HG02759 (cell line): ENCODE measurements around the gene FAM89B.
"Not testable (repeated sequence)": the region's sequence is repeated elsewhere in the genome, so short reads cannot be mapped to it uniquely, and the experiment has no call there.

Experiments used
- ATAC-seq: cut with Tn5 transposase; IDR thresholded peaks from one replicate; pipeline ENCODE4 v1.9.1; 2021; ENCODE audit warnings: mild to moderate bottlenecking, moderate library complexity; ENCODE audit not compliant: unreplicated experiment

The FAM89B gene

DNA sequence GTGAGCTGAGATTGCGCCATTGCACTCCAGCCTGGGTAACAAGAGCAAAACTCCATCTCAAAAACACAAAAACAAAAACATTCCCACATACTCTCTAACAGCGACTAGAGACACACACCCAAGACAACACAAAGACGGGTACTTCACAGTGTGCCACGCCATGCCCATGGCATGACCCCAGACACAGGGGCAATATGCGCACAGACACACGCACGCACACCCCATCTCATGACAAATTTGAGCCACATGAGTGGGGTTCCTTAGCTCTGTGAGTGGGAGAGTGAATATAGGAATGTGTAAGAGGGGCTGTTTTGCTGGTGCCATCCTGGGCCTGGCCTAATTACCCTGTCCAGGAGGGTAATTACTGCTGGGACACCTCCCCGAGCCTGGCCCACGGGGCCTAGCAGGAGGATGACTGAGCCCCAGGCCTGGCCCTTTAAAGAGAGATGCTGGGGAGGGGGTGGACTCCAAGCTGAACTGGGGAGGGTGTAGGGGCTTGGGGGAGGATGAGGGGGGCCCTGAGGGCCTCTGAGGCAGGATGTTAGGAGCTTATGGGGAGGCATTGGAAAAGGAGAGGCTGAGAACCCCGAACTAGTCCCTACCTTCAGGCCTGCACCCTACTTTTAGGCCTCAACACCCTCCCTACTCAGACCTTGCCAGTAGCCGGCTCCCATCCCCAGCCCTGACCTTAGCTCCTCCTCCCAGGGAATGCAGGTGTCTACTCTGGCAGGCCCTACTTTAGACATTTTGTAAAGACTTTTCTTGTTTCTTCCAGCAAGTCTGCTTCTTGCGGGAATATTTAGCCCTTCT is 15.7 kb upstream of the FAM89B start:
- ATAC-seq = no peak

DNA sequence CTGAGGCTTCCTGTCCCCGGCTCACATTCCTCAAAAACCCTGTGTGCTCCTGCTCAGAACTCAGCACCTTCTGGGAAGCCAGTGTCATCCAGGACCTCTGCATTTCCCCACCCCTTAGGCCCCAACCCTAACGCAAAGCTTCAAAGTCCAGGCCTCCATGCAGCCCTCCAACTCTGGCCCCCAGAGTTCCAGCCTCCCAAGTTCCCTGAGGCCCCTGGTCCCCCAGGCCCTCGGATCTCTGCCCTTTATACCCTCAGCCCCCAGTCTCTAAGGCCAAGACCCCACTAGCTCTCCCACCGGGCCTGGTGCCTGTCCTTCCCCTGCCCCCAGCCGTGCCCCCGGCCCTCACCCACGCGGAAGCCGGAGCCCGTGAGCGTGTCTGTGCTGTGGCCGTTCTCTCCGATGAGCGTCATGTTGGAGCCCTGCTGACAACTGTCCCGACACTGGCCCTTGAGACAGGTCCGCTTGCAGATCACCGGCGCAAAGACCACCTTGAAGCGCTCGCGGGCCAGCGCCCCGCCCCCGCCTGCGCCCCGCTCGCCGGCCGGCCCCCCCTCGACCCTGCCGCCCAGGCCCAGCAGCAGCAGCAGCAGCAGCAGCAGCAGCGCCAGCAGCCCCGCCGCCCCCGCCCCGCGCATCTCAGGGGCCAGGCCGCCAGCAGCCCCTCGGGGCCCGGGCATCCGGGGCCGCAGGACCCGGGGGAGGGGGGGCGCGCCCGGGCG is 14.9 kb upstream of the FAM89B start:
- no peak for ATAC-seq

DNA sequence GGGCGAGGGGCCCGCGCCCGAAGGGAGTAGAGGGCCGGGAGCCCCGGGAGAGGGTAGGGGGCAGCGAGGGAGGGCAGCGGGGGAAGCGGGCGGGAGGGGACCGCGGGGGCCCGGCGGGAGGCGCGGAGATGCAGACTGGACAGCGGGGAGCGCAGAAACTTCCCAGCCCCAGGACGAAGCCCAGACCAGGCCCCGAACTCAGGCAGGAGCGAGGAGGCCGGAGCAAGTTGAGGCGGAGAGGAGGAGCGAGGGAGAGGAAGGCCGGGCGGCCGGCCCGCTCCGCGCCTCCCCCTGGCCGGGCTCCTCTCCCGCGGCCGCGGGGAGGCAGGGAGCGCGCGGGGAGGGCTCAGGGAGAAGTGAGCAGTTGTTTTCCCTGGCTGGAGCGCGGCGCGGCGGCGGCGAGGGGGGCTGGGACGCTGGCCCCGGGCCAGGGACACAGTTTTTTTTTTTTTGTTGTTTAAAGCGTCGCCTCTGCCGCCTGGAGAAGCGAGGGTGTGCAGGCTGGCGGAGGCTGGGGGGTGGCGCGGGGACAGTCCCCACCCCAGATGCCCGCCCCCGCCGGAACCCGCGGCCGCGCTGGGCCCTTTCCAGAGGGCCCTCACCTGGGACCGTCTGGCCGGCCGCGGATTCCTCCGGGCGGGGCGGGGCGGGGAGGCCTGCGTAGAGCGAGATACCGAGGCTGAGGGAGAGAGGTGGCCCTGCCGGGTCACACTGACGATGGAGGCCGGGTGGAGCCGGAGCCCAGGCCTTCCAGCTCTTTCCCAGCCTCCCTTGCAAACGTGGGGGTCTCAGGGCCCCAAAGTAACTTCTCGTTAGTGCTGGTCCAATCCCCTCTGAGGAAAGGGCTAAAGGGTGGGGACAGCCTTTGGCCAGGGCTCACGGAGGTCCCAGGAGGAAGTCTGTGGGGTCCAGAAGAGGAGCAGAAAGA is 14.1 kb upstream of the FAM89B start, which contains the start of gene LTBP3:
TSS of gene LTBP3 (minus strand) at position 358 of the 928 bp plus-strand sequence. CDS start 400 bp downstream, outside the sequence.
- ATAC-seq = no peak

DNA sequence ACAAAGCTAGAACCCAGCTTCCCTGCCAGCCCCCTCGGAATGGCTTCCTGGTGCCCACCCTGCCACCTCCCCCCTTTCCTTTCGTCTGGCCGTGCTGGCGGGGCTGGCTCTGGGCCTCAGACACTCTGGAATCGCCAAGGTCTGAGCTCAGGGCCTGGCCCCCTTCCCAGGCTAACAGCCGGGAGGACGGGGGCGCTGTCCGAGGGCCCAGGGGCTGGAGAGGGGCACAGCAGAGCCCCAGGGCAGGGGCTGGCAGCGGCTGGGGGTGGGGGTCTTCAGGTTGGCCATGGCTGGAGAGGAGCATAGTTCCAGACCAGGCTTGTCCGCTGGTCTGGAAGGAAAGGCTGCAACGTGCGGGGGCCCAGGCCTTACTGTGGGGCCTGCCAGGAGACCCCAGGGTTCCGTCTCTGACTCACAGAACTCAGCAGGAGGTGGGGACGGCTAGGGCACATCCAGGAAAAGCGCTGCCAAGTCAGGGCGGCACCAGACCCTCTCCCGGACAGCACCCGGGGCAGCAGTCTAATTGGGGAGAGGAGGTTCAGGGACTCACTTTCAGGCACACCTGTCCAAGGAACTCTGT is 13.3 kb upstream of the FAM89B start:
- ATAC-seq = no peak

DNA sequence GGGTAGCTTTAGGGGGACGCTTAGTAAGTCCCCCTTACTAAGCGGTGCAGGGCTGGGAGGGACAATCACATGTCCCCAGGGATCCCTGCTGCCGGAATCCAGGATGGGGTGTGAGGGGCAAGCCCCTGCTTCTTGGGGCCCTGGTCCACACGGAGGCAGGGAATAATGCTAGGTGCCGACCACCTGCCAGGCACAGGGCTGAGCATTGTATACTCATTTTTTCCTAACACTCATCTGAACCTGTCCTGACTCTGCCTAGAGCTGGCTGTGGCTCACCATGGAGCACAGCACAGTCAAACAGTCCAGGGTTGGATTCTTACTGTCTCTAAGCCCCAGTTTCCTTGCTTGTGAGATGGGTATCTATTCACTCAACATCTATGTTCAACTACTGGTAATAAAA is 12.8 kb upstream of the FAM89B start:
- no peak for ATAC-seq

DNA sequence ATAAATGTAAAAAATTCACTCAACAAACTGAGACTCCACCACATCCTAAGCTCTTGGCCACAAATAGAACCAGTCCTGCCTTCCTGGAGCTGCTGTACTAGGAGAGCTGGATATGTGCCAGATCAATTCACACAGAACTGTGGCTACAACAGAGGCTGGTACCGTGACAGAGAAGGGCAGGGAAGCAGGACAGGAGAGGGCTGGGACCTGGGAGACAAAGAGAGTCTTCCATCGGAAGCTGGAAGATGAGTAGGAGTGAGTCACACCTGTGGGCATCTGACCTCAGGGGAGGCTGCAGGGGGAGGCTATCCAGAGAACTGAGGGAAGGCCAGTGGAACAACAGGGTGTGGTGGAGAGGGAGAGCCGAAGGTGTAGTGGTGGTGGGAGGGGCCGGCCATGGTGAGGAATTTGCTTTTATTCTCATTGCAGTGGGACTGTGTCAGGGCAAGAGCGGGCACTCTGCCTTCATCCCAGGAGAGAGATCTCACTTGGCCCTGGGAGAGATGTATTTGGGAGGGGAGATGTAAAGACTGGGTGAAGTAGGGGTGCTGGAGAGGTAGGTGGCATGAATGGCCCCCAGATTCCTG is 12.3 kb upstream of the FAM89B start:
- ATAC-seq = no peak

DNA sequence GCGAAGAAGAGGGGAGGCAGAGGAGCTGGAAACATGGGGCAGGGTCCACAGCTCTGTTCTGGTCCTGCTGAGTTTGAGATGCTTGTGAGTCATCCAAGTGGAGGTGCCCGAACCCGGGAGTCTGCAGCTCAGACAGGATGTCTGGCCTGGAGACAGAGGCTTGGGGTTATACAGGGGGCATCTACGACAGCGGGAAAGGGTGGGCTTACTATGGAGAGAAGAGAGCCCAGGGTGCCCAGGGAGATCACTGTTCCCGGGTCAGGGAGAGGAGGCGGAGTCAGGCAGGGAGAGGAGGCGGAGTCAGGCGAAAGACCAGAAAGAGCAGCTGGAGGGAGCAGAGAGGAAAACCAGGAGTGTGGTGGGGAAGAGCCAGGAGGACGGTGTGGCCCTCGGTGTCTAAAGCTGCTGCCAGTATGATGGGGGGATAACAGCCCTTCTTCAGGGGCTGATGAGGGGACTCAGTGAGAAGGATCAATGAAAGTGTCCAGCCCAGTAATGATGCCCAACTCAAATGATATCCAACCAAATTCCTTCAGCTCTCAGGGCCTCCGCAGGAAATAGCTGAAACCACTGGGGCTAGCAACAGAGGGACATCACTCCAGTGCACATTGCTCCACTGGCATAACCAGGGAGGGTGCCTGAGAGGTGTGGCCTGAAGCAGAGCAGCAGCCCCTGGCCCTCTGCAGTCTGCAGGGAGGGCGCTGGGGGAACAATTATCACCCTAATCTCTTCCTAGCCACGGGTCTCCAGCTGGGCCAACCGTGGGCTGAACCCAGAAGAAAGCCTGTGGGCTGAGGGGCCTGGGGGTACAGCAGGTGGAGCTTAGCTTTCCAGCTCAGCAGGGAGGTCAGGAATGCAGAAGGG is 11.6 kb upstream of the FAM89B start:
- ATAC-seq = no peak

DNA sequence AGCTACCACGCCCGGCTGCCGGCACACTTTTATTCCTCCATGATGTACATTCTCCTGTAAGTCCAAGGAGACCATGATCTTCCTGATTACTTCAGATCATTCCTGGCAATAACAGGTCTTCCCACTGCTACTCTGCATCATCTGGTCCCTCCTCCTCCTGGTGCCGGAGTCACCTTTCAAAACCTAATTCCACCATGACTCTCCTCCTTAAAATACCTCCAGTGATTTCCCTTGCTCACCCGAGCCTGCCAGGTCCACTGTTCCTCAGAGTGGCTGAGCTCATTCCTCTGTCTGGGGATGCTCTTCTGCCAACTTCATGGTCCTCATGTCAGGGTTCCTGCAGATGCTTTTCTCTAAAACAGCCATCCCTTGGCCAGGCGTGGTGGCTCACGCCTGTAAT is 10.3 kb upstream of the FAM89B start:
- ATAC-seq = no peak

DNA sequence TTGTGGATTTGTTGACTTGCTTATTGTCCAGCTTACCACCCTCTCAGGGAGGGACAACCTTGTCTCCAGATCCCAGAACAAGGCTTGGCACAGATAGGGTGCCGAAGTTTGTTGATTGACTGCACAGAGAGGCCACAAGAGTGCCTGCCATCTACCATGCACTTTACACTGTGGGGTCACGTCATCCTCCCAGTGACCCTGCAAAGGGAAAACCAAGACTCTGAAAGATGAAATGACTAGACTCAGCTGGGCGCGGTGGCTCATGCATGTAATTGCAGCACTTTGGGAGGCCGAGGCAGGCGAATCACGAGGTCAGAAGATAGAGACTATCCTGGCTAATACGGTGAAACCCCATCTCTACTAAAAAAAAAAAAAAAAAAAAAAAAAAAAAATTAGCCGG is 9.6 kb upstream of the FAM89B start:
- ATAC-seq = no peak

DNA sequence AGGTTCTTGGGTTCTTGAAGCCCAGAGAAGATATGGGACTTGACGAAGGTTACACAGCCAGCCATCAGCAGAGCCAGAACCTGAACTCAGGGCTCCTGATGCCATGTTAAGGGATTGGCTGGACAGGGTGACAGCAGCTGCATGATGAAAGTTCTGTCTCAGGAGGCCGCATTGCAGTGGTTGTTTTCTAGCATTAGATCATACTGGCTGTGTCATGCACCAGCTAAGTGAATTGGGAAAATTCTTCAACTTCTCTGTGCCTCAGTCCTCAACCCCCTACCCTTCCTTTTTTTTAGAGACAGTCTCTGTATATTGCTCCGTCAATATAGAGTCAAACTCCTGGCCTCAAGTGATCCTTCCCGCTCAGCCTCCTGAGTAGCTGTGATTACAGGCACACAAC is 8.7 kb upstream of the FAM89B start:
- no peak for ATAC-seq

DNA sequence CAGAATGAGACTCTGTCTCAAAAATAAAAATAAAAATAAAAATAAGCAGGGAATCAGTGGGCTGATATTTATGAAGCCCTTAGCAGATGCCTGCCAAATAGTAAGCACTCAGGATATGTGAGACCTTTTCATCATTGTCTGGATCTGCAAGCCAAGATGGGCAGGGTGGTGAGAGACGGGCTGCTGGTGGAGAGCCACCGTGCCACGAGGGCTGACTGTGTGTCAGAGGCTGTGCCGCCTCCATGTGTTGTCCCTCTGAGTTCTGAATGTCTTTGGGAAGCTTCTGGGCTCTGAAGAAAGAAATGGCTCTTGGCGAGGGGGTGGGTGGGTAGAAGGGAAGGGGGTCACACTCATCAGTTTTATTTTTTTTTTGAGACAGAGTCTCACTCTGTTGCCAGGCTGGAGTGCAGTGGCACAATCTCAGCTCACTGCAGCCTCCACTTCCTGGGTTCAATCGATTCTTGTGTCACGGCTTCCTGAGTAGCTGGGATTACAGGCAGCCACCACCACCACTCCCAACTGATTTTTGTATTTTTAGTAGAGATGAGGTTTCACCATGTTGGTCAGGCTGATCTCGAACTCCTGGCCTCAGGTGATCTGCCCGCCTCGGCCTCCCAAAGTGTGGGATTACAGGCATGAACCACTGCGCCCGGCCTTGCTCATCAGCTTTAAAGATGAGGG is 7.3 kb upstream of the FAM89B start:
- ATAC-seq = not testable (repeated sequence)

DNA sequence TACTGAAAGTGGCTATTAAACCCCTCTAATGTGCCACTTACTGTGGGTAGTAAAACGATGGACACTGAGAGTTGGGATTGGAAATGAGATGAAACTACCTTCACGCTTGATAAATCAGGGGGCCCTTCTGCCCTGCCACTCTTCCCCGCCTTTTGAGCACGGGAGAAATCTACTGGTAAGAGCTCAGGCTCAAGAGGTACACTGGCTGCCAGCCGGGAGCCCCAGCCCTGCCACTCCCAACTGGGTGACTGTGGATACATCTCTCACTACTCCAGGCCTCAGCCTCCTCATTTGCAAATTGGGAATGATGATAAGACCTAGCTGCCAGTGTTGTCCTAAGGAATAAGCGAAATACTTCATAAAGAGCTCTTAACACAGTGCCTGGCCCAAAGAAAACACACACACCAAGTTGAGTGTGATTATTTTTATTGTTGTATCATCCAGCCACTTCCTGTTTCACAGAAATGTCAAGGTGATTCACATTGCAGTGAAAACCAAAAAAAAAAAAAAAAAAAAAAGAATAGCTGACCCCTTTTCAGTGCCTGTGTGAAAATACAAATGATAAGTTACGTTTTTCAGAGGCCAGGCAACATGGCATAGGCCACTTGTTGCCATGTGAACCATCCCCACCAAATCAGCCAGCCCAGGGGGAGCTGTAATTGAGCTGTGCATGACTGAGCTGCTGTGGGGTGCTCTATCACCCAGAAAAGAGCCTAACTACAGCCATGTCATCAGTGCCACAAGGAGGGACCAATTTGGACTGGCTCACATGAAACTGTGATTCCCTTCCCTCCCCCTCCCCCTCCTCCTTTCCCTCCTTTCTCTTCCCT is 6.5 kb upstream of the FAM89B start:
- no peak for ATAC-seq

DNA sequence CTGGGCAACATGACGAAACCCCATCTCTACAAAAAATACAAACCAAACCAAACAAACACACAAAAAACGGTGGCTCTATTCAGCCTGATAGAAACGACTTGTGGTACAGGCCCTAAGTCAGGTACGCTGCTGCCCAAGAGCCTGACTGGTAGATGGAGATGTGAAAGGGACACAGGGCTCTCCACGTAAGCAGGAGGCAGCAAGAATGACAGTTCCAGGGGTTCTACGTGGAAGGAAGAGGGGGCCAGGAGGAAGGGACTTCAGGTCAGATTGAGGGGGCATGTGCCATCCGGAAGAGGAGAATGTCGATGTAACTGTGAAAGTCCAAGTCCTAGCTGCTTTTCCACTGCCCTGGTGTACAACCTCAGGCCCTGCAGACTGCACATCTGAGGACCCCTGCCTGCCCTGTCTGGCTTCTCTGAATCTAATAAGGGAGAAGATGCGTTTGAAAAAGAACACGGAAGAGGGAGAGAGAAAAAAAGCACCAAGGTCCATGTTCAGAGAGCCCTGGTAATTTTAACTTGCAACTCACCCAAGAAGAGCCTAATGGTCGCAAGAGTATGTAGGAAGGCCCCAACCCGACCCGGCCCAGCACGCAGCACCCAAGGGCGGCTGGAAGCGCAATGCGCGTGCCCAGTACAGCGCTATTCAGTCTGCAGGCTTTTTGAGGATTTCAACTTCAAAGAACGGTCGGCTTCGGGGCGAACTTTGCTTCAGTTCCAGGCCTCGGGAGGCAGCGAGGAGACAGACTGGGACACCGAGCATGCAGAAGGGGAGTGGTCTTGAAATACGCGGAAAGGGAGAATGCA is 3.0 kb upstream of the FAM89B start:
- no peak for ATAC-seq

DNA sequence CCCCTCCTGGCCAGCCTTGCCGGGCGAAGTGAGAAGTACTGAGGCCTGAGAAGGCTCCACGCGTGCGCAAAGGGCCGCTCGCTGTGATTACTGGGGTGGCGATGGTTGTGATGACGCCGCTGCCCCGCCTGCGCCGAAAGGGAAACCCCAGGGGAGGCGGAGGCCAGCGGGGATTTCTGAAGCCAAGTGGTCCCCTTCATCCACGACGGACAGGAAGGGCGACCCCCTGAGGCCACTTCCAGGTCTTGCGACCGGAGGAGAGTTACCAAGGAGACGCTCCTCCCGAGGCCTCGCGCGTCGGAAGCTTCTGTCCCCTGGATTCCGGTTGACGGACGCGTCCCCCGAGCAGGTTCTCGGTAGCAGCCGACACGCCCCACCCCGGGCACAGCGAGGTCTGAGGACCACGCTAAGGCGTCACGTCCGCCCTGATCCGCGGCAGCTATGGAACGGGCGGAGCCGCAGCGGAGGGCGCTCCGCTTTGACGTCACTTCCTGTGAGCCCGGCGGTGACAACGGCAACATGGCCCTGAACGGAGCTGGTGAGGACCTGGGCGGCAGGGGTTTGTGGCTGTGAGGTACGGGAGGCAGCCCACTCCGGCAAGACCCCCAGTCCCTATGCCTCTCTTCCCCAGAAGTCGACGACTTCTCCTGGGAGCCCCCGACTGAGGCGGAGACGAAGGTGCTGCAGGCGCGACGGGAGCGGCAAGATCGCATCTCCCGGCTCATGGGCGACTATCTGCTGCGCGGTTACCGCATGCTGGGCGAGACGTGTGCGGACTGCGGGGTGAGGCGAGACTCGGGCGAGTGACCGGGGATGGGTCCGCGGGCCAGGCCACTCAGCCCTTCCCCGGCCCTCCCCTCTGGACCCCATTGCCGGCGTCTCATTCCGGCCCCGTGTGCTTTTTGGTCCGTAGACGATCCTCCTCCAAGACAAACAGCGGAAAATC is 2.1 kb upstream of the FAM89B start, which contains the start of gene ZNRD2:
TSS of gene ZNRD2 (plus strand) at position 505 of the 946 bp plus-strand sequence. CDS start at position 520, 15 bp downstream.
- peak; percentile 69 for ATAC-seq

DNA sequence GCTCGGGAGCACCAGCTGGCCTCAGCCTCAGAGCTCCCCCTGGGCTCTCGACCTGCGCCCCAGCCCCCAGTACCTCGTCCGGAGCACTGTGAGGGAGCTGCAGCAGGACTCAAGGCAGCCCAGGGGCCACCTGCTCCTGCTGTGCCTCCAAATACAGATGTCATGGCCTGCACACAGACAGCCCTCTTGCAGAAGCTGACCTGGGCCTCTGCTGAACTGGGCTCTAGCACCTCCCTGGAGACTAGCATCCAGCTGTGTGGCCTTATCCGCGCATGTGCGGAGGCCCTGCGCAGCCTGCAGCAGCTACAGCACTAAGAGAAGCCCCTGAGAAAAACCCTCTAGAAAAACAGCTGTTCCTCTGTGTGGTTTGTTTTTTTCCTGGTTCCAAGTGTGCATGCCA is 918 bp upstream of the FAM89B start:
- no peak for ATAC-seq

DNA sequence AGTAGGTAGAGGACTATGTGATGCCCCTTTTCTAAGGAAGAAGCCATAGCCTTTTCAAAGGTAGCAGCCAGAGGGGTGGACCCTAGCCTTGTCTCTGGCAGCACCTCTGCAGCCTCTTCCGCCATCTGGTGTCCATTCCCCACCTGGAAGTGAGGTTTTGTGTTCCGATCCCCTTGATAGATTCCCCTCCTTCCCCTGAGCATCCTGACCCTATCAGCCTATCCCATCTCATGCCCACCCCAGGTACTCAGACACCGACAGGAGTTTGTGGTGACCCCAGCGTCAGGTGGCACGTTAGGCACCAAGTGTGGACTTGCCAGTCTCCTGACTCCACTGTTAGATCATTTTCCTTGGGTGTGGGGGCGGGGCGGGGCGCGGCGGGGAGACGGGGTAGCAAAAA is 398 bp upstream of the FAM89B start:
- no peak for ATAC-seq
